H1 (cell line): ENCODE results near the gene DCDC2B. TPM values are rescaled to one million over a fixed set of nuclear protein-coding genes. Genes with fewer than 3 reads are reported as not detected.

Experiments
- ATF3 ChIP-seq: IDR thresholded peaks from 2 replicates; pipeline ENCODE4 v1.6.1; 2011; ENCODE audit warnings: low read depth, mild to moderate bottlenecking, low read length; ENCODE audit not compliant: insufficient read depth
- BACH1 ChIP-seq: IDR thresholded peaks from 2 replicates; pipeline ENCODE4 v1.6.1; 2012; ENCODE audit warnings: low read length, improper control_type of control experiment
- CBX5 ChIP-seq: fragments of 300-800, 300-1000 bp; sonication (generic); IDR thresholded peaks from 2 replicates; pipeline ENCODE4 v1.7.1; 2016; ENCODE audit warnings: antibody characterized with exemption, low read length, low read depth
- FOSL1 ChIP-seq: IDR thresholded peaks from 2 replicates; pipeline ENCODE4 v1.6.1; 2011; ENCODE audit warnings: mild to moderate bottlenecking, low read depth, low read length, moderate library complexity; ENCODE audit not compliant: insufficient read depth
- KDM1A ChIP-seq: fragments of 200-600, 300-600 bp; sonication (generic); IDR thresholded peaks from 2 replicates; pipeline ENCODE4 v1.7.1; 2016; ENCODE audit warnings: mild to moderate bottlenecking, low read length, borderline replicate concordance
- RAD21 ChIP-seq, 2 experiments: IDR thresholded peaks in 1 of 2; conservative IDR thresholded peaks in 1 of 2; 2 replicates each; pipeline ENCODE4 v1.6.1; 2011; ENCODE audit warnings: low read depth in 2 of 2, low read length in 2 of 2, improper control_type of control experiment in 1 of 2, inconsistent platforms in 1 of 2, mild to moderate bottlenecking in 1 of 2, moderate library complexity in 1 of 2
- RFX5 ChIP-seq: IDR thresholded peaks from 2 replicates; pipeline ENCODE4 v1.6.1; 2011; ENCODE audit warnings: low read depth, low read length, improper control_type of control experiment, borderline replicate concordance
- SIX5 ChIP-seq: IDR thresholded peaks from 2 replicates; pipeline ENCODE4 v1.6.1; 2011; ENCODE audit warnings: mild to moderate bottlenecking, low read depth, low read length
- TBP ChIP-seq: IDR thresholded peaks from 2 replicates; pipeline ENCODE4 v1.6.1; 2011; ENCODE audit warnings: low read depth, low read length, improper control_type of control experiment
- polyA plus RNA-seq, 7 experiments: library from polyadenylated mRNA; depleted of rRNA in 3 of 7; stranded (reverse) in 5 of 7; unstranded in 2 of 7; fragments of >200 nt in 5 of 7; fragments of 200-250 nt in 2 of 7; gene quantifications; 1 replicate in 5 of 7; 2 replicates in 1 of 7; 4 replicates in 1 of 7; pipeline versions ENCODE4 v1.2.1 to v1.2.3, GENCODE V29; 2011 to 2013; ENCODE audit warnings: missing spikeins in 2 of 7, mixed read lengths in 2 of 7
- total RNA-seq: library from RNA; stranded (reverse); fragmentation: NEBNext Ultra II Directional; extraction: Animal tissue kit (Norgen Biotek cat#: 25700); gene quantifications from 2 replicates; pipeline ENCODE4 v1.2.1, GENCODE V29; 2021

DCDC2B gene
- total and polyA plus RNA-seq, 2 of the 8 experiments (the other 6 are each of a cell fraction or from before 2014, with no cell fraction given) = not detected

- peak; percentile 53 for TF ChIP-seq TBP
- no peak for TF ChIP-seq KDM1A
- no peak for TF ChIP-seq ATF3
- TF ChIP-seq BACH1 = no peak
- no peak for TF ChIP-seq RFX5
- no peak for TF ChIP-seq FOSL1
- peak in 1 of 2 experiments; percentile 13; a peak in 1 of 4 replicates for TF ChIP-seq RAD21 (IDR thresholded peaks at IDR 0.05 in 1 of 2, conservative IDR thresholded peaks at IDR 0.05 in 1 of 2; ENCODE audit: low read depth in 2 of 2, low read length in 2 of 2)
- no peak for TF ChIP-seq CBX5
- no peak for TF ChIP-seq SIX5
Observed at GRCh38 chr1:32240140-32240951, 31.5 kb downstream of the DCDC2B start (continued).
